Activated CD4-positive, alpha-beta memory T cell treated with anti-CD3 and anti-CD28 coated beads for 36 hours (primary cell): Measurements from ENCODE around the gene DHRSX. TPM values are rescaled to one million over a fixed set of nuclear protein-coding genes. Genes with fewer than 3 reads are reported as not detected.
"Not testable (repeated sequence)": the region's sequence is repeated elsewhere in the genome, so short reads cannot be mapped to it uniquely, and the experiment has no call there.

ENCODE experiments used
- CTCF ChIA-PET: fragments of 350-600 bp; sonication (Branson Sonifier 250); formaldehyde crosslinking; loops from one replicate; lab custom pipeline; 2021; ENCODE audit warnings: antibody characterized with exemption, inconsistent platforms; lab: Charles Lee
- POLR2A ChIA-PET: fragments of 350-600 bp; sonication (Branson Sonifier 250); formaldehyde crosslinking; loops from one replicate; lab custom pipeline; 2021; ENCODE audit warnings: antibody characterized with exemption; lab: Charles Lee
- DNase-seq: peaks from one replicate; pipeline ENCODE4 v3.0.0-alpha.2; 2020
- H3K27ac Mint-ChIP-seq: one replicate; pipeline ENCODE4 v1.8.0; 2021; ENCODE audit warnings: mixed read lengths
- H3K27me3 Mint-ChIP-seq: one replicate; pipeline ENCODE4 v1.8.0; 2021; ENCODE audit warnings: mixed read lengths
- H3K36me3 Mint-ChIP-seq: one replicate; pipeline ENCODE4 v1.8.0; 2021; ENCODE audit warnings: mixed read lengths
- H3K4me1 Mint-ChIP-seq: one replicate; pipeline ENCODE4 v1.8.0; 2021; ENCODE audit warnings: low read depth, mixed read lengths
- H3K4me3 Mint-ChIP-seq: one replicate; pipeline ENCODE4 v1.8.0; 2021; ENCODE audit warnings: mild to moderate bottlenecking, mixed read lengths
- H3K9me3 Mint-ChIP-seq: one replicate; pipeline ENCODE4 v1.8.0; 2021; ENCODE audit warnings: mixed read lengths
- intact Hi-C: fragments of 100-400 bp; cut with micrococcal nuclease; formaldehyde crosslinking; loops from one replicate; pipeline ENCODE4 v1.15.1; 2023
- total RNA-seq, 2 experiments: library from RNA; stranded (reverse); gene quantifications; one replicate each; pipeline ENCODE4 v1.2.3, GENCODE V29; 2021

Gene DHRSX
- total RNA-seq, 2 experiments from 2014 or later = 20.7 to 21.3 TPM

DNA sequence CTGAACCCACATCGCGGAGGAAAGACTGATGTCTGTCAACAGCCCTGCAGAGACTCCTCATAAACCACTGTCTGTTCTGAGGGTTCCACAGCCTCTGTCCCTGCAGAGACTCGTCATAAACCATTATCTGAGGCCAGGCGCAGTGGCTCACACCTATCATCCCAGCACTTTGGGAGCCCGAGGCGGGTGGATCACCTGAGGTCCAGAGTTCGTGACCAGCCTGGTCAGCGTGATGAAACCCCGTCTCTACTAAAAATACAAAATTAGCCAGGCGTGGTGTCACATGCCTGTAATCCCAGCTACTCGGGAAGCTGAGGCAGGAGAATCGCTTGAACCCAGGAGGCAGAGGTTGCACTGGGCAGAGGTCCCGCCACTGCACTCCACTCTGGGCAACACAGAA lies 259.3 kb downstream of the DHRSX start:
- H3K27me3 Mint-ChIP-seq, intact Hi-C loops, H3K4me3 Mint-ChIP-seq, H3K27ac Mint-ChIP-seq, DNase-seq, H3K4me1 Mint-ChIP-seq, CTCF ChIA-PET, POLR2A ChIA-PET: not testable (repeated sequence)
- H3K9me3 Mint-ChIP-seq = peaks cover 20% of the 10 kb centered on the region
- H3K36me3 Mint-ChIP-seq = peaks cover 49% of the 10 kb centered on the region

DNA sequence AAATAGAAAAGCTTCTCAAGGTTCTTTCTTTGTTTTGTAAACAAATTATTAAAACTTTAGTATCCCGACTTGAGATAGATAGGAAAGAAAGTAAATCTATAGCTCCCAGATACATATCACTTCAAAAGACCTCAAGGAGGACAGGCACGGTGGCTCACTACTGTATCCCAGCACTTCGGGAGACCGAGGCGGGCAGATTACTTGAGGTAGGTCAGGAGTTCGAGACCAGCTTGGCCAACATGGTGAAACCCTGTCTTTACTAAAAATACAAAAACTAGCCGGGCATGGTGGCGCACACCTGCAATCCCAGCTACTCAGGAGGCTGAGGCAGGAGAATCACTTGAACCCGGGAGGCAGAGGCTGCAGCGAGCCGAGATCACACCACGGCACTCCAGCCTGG lies 260.0 kb downstream of the DHRSX start:
- CTCF ChIA-PET, intact Hi-C loops: not testable (repeated sequence)

DNA sequence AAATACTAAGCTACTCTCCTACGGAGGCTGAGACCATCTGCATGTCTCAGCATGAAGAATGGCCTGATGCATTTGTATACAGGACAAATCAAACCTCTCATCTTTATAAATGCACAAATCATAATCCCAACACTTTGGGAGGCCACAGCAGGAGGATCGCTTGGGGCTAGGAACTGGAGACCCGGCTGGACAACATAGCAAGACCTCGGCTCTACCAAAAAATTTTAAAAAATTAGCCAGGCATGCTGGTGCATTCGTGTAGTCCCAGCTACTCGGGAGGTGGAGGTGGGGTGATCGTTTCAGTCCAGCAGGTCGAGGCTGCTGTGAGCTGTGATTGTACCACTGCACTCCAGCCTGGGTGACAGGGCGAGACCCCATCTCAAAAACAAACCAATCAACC lies 262.8 kb downstream of the DHRSX start:
- ChIA-PET POLR2A (no interaction called here), CTCF (no interaction called here)
- Mint-ChIP-seq H3K9me3 (peaks cover 13% of the 10 kb centered on the region), H3K36me3 (peaks cover 52% of the 10 kb centered on the region), H3K4me3 (no peak overlapping the region), H3K27ac (no peak overlapping the region), H3K27me3 (no peaks in the 10 kb centered on the region), H3K4me1 (no peaks in the 10 kb centered on the region)
- DNase-seq = no peak
- intact Hi-C loops = no loop called here

More for the DNA sequence above, 260.0 kb downstream of the DHRSX start:
- H3K4me1 Mint-ChIP-seq, DNase-seq, POLR2A ChIA-PET, H3K27ac Mint-ChIP-seq, H3K4me3 Mint-ChIP-seq, H3K27me3 Mint-ChIP-seq: not testable (repeated sequence)
- peaks cover 20% of the 10 kb centered on the region for H3K9me3 Mint-ChIP-seq
- peaks cover 49% of the 10 kb centered on the region for H3K36me3 Mint-ChIP-seq

GRCh38 chrX:2231570-2232192 lies 269.1 kb downstream of the DHRSX start:
- H3K4me3 Mint-ChIP-seq = no peak overlapping the region
- no peaks in the 10 kb centered on the region for H3K4me1 Mint-ChIP-seq
- CTCF ChIA-PET = no interaction called here
- POLR2A ChIA-PET = no interaction called here
- H3K9me3 Mint-ChIP-seq = peaks cover 30% of the 10 kb centered on the region
- no peaks in the 10 kb centered on the region for H3K27me3 Mint-ChIP-seq
- intact Hi-C loops = no loop called here
- no peak for DNase-seq
- H3K36me3 Mint-ChIP-seq = peaks cover 38% of the 10 kb centered on the region
- no peak overlapping the region for H3K27ac Mint-ChIP-seq

- Mint-ChIP-seq H3K4me1 (no peaks in the 10 kb centered on the region), H3K9me3 (peaks cover 34% of the 10 kb centered on the region), H3K27ac (no peak overlapping the region), H3K36me3 (peaks cover 43% of the 10 kb centered on the region), H3K27me3 (no peaks in the 10 kb centered on the region), H3K4me3 (no peak overlapping the region)
- no peak for DNase-seq
- CTCF ChIA-PET = no interaction called here
- intact Hi-C loops = no loop called here
- POLR2A ChIA-PET = no interaction called here
Observed at GRCh38 chrX:2230457-2230856, 270.3 kb downstream of the DHRSX start.

DNA sequence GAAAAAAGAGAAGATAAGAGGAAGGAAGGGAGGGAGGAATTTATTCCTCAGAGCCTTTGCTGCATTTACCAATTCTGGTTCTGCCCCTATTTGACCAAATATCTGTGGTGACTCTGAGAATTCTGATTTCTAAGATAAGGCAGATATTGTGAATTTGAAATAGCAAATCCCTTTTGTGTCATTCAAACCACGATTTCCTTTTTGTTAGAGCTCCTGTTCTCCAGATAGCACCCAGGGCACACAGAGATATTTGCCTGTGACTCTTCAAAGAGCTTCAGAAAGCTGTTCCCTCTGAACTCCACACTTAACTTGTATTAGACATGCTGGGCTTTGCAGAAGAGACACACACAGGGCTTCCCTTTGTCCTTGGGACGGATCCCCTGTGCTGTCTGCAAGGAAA lies 272.2 kb downstream of the DHRSX start:
- H3K4me3 Mint-ChIP-seq = no peak overlapping the region
- POLR2A ChIA-PET = no interaction called here
- H3K4me1 Mint-ChIP-seq = no peaks in the 10 kb centered on the region
- H3K9me3 Mint-ChIP-seq = peaks cover 48% of the 10 kb centered on the region
- CTCF ChIA-PET = no interaction called here
- intact Hi-C loops = no loop called here
- H3K36me3 Mint-ChIP-seq = peaks cover 54% of the 10 kb centered on the region
- H3K27me3 Mint-ChIP-seq = no peaks in the 10 kb centered on the region
- DNase-seq = no peak
- no peak overlapping the region for H3K27ac Mint-ChIP-seq

DNA sequence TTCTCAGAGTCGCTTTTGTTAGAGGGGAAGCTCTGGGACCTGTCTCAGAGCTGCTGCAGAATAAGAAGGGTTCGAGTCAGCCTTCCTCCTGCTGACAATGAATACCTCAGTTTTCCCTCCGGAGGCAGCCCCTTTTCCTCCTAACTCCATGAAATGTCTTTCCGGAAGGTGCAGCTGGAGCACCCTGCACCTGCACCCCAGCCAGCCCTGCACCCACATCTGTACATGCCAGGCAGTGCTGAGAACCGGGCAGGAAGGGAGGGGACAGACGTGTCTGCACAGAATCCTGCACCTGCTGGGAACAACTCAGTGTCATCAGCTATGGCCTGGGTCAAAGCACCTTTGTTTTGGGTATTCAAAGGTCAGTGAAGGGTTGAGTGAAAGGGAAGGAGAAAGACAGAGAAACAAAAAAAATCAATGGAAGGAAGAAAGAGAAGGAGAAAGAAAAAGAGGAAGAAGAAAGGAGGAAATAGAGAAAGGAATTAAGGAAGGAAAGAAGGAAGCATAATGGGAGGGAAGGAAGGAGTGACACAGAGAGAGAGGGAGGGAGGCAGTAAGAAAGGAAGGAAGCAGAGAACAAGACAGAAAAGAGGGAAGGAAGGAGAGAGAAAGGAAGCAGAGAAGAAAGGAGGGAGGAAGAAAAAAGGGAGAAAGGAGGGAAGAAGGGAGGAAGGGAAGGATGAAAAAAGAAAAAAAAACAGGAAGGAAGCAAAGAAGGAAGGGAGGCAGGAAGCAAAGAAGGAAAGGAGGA lies 273.7 kb downstream of the DHRSX start:
- H3K27ac Mint-ChIP-seq = no peak overlapping the region
- peaks cover 65% of the 10 kb centered on the region for H3K36me3 Mint-ChIP-seq
- POLR2A ChIA-PET = no interaction called here
- H3K27me3 Mint-ChIP-seq = no peaks in the 10 kb centered on the region
- no peak for DNase-seq
- intact Hi-C loops = no loop called here
- H3K4me1 Mint-ChIP-seq = no peaks in the 10 kb centered on the region
- CTCF ChIA-PET = no interaction called here
- peaks cover 59% of the 10 kb centered on the region for H3K9me3 Mint-ChIP-seq
- no peak overlapping the region for H3K4me3 Mint-ChIP-seq

- no peaks in the 10 kb centered on the region for H3K27me3 Mint-ChIP-seq
- ChIA-PET CTCF (no interaction called here), POLR2A (no interaction called here)
- peaks cover 64% of the 10 kb centered on the region for H3K36me3 Mint-ChIP-seq
- intact Hi-C loops = no loop called here
- no peaks in the 10 kb centered on the region for H3K4me1 Mint-ChIP-seq
- no peak for DNase-seq
- no peak overlapping the region for H3K27ac Mint-ChIP-seq
- no peak overlapping the region for H3K4me3 Mint-ChIP-seq
- H3K9me3 Mint-ChIP-seq = peaks cover 65% of the 10 kb centered on the region
Observed at GRCh38 chrX:2226182-2226581, 274.6 kb downstream of the DHRSX start.

- Mint-ChIP-seq H3K27ac (no peak overlapping the region), H3K36me3 (peaks cover 67% of the 10 kb centered on the region)
- CTCF ChIA-PET = no interaction called here
Observed at GRCh38 chrX:2224597-2225235, 276.1 kb downstream of the DHRSX start.

GRCh38 chrX:2224161-2224560 lies 276.6 kb downstream of the DHRSX start:
- POLR2A ChIA-PET = no interaction called here
- intact Hi-C loops = no loop called here
- Mint-ChIP-seq H3K36me3 (peaks cover 63% of the 10 kb centered on the region), H3K27ac (no peak overlapping the region), H3K9me3 (peaks cover 68% of the 10 kb centered on the region), H3K4me1 (no peaks in the 10 kb centered on the region), H3K4me3 (no peak overlapping the region), H3K27me3 (no peaks in the 10 kb centered on the region)
- CTCF ChIA-PET = no interaction called here
- no peak for DNase-seq

More at GRCh38 chrX:2224597-2225235, 276.1 kb downstream of the DHRSX start:
- Mint-ChIP-seq H3K4me1 (no peaks in the 10 kb centered on the region), H3K27me3 (no peaks in the 10 kb centered on the region), H3K9me3 (peaks cover 68% of the 10 kb centered on the region), H3K4me3 (no peak overlapping the region)
- intact Hi-C loops = no loop called here
- DNase-seq = no peak
- POLR2A ChIA-PET = no interaction called here

GRCh38 chrX:2220829-2221567 lies 279.8 kb downstream of the DHRSX start:
- no peaks in the 10 kb centered on the region for H3K27me3 Mint-ChIP-seq
- ChIA-PET POLR2A (no interaction called here), CTCF (no interaction called here)
- DNase-seq = no peak
- no peak overlapping the region for H3K27ac Mint-ChIP-seq
- H3K4me3 Mint-ChIP-seq = no peak overlapping the region
- H3K36me3 Mint-ChIP-seq = peaks cover 74% of the 10 kb centered on the region
- no peaks in the 10 kb centered on the region for H3K4me1 Mint-ChIP-seq
- intact Hi-C loops = no loop called here
- H3K9me3 Mint-ChIP-seq = peaks cover 74% of the 10 kb centered on the region

GRCh38 chrX:2220296-2220695 lies 280.5 kb downstream of the DHRSX start:
- no peak for DNase-seq
- intact Hi-C loops = no loop called here
- no peak overlapping the region for H3K4me3 Mint-ChIP-seq
- peaks cover 69% of the 10 kb centered on the region for H3K36me3 Mint-ChIP-seq
- peaks cover 74% of the 10 kb centered on the region for H3K9me3 Mint-ChIP-seq
- ChIA-PET POLR2A (no interaction called here), CTCF (no interaction called here)
- no peaks in the 10 kb centered on the region for H3K4me1 Mint-ChIP-seq
- no peaks in the 10 kb centered on the region for H3K27me3 Mint-ChIP-seq
- H3K27ac Mint-ChIP-seq = no peak overlapping the region
